Loucy (cell line): Measurements from ENCODE around the gene CRACDL.

Experiments used
- H2AFZ ChIP-seq: fragments of 200-600 bp; sonication (generic); 2 replicates; pipeline ENCODE4 v1.6.0; 2016; ENCODE audit warnings: antibody characterized with exemption, mild to moderate bottlenecking, low read length, moderate library complexity
- H3F3A ChIP-seq: fragments of 200-600 bp; 2 replicates; pipeline ENCODE4 v1.6.0; 2016; ENCODE audit warnings: antibody characterized with exemption, low read depth, mild to moderate bottlenecking
- H3K27me3 ChIP-seq: fragments of 200-600 bp; sonication (generic); 2 replicates; pipeline ENCODE4 v1.6.1; 2014; ENCODE audit warnings: low read length, mild to moderate bottlenecking; ENCODE audit not compliant: insufficient read depth, poor library complexity, severe bottlenecking
- H3K36me3 ChIP-seq: fragments of 200-600 bp; sonication (generic); 2 replicates; pipeline ENCODE4 v1.6.1; 2016; ENCODE audit warnings: low read length; ENCODE audit not compliant: insufficient read depth
- H3K4me1 ChIP-seq: fragments of 200-600 bp; sonication (generic); 2 replicates; pipeline ENCODE4 v1.5.1; 2014; ENCODE audit warnings: low read length, mild to moderate bottlenecking; ENCODE audit not compliant: insufficient read depth, poor library complexity, severe bottlenecking
- H3K4me2 ChIP-seq: fragments of 200-600 bp; sonication (generic); 2 replicates; pipeline ENCODE4 v1.6.0; 2014; ENCODE audit warnings: antibody characterized with exemption, low read length, low read depth, mild to moderate bottlenecking; ENCODE audit not compliant: poor library complexity, severe bottlenecking
- H3K4me3 ChIP-seq: fragments of 200-600 bp; sonication (generic); 2 replicates; pipeline ENCODE4 v1.5.1; 2014; ENCODE audit warnings: low read length, mild to moderate bottlenecking, mixed read lengths; ENCODE audit not compliant: poor library complexity, severe bottlenecking
- H3K79me2 ChIP-seq: fragments of 200-600 bp; sonication (generic); 2 replicates; pipeline ENCODE4 v1.6.1; 2014; ENCODE audit warnings: low read length; ENCODE audit not compliant: insufficient read depth
- H3K9ac ChIP-seq: fragments of 200-600 bp; sonication (generic); 2 replicates; pipeline ENCODE4 v1.6.0; 2014; ENCODE audit warnings: mild to moderate bottlenecking, low read depth, low read length, moderate library complexity; ENCODE audit not compliant: poor library complexity, severe bottlenecking
- H3K9me2 ChIP-seq: fragments of 200-600 bp; sonication (generic); replicated peaks from 2 replicates; pipeline ENCODE4 v1.6.1; 2016; ENCODE audit warnings: low read depth, low read length, mixed read lengths
- H3K9me3 ChIP-seq: fragments of 200-600 bp; sonication (generic); 2 replicates; pipeline ENCODE4 v1.6.1; 2014; ENCODE audit warnings: mild to moderate bottlenecking, antibody characterized with exemption, low read length, low read depth; ENCODE audit not compliant: insufficient read depth
- H4K20me1 ChIP-seq: fragments of 200-600 bp; sonication (generic); 2 replicates; pipeline ENCODE4 v1.6.0; 2014; ENCODE audit warnings: antibody characterized with exemption, low read length, mild to moderate bottlenecking; ENCODE audit not compliant: insufficient read depth, poor library complexity, severe bottlenecking
- CTCF ChIP-seq: fragments of 200-600 bp; sonication (generic); conservative IDR thresholded peaks from 2 replicates; pipeline ENCODE4 v1.5.1; 2014; ENCODE audit warnings: mild to moderate bottlenecking, antibody characterized with exemption, low read length
- EZH2phosphoT487 ChIP-seq: fragments of 200-600 bp; IDR thresholded peaks from 2 replicates; pipeline ENCODE4 v1.6.1; 2018; ENCODE audit warnings: antibody characterized with exemption, mild to moderate bottlenecking, moderate library complexity, borderline replicate concordance

CRACDL gene

GRCh38 chr2:98759827-98760625 lies 176.0 kb downstream of the CRACDL start:
- Histone ChIP-seq H3F3A (no peaks in the 10 kb centered on the region), H3K27me3 (no peaks in the 10 kb centered on the region), H3K4me3 (no peak overlapping the region), H3K4me1 (peaks cover 29% of the 10 kb centered on the region), H3K9ac (no peak overlapping the region), H3K9me2 (no peaks in the 10 kb centered on the region), H3K4me2 (no peak overlapping the region), H3K36me3 (no peaks in the 10 kb centered on the region), H2AFZ (no peak overlapping the region), H3K9me3 (no peaks in the 10 kb centered on the region), H4K20me1 (no peaks in the 10 kb centered on the region), H3K79me2 (no peaks in the 10 kb centered on the region)
- TF ChIP-seq EZH2phosphoT487 (no peak), CTCF (no peak)

- no peak overlapping the region for H3K4me3 ChIP-seq
- H3K27me3 ChIP-seq, result no peaks in the 10 kb centered on the region
- TF ChIP-seq CTCF (no peak), EZH2phosphoT487 (no peak)
- H3K79me2 ChIP-seq, result no peaks in the 10 kb centered on the region
- H3K4me1 ChIP-seq, result peaks cover 26% of the 10 kb centered on the region
- no peak overlapping the region for H2AFZ ChIP-seq
- H3K9me3 ChIP-seq, result no peaks in the 10 kb centered on the region
- H3K4me2 ChIP-seq, result no peak overlapping the region
- no peaks in the 10 kb centered on the region for H3K9me2 ChIP-seq
- H3F3A ChIP-seq, result no peaks in the 10 kb centered on the region
- H3K36me3 ChIP-seq, result no peaks in the 10 kb centered on the region
- H4K20me1 ChIP-seq, result no peaks in the 10 kb centered on the region
- no peak overlapping the region for H3K9ac ChIP-seq
Observed at GRCh38 chr2:98759338-98759737, 176.7 kb downstream of the CRACDL start.

- Histone ChIP-seq H3K79me2 (no peaks in the 10 kb centered on the region), H3K4me2 (peak overlapping the region; percentile 40), H3K9me3 (no peaks in the 10 kb centered on the region), H2AFZ (peak overlapping the region; percentile 41), H3K27me3 (no peaks in the 10 kb centered on the region), H3F3A (no peaks in the 10 kb centered on the region), H3K9ac (no peak overlapping the region), H4K20me1 (no peaks in the 10 kb centered on the region), H3K4me3 (no peak overlapping the region), H3K4me1 (peaks cover 18% of the 10 kb centered on the region), H3K9me2 (no peaks in the 10 kb centered on the region), H3K36me3 (no peaks in the 10 kb centered on the region)
- TF ChIP-seq CTCF (no peak), EZH2phosphoT487 (no peak)
Observed at GRCh38 chr2:98757904-98758421, 178.1 kb downstream of the CRACDL start.
